SH-SY5Y (cell line): ENCODE results near the gene PTAFR.

Source experiments
- GATA2 ChIP-seq: IDR thresholded peaks from 2 replicates; pipeline ENCODE4 v1.6.1; 2011; ENCODE audit warnings: mild to moderate bottlenecking, low read depth, low read length
- GATA3 ChIP-seq: IDR thresholded peaks from 2 replicates; pipeline ENCODE4 v1.6.1; 2011; ENCODE audit warnings: low read depth, mild to moderate bottlenecking, low read length, moderate library complexity

GRCh38 chr1:28126212-28126611 is 50.3 kb downstream of the PTAFR start:
- no peak for TF ChIP-seq GATA2
- no peak for TF ChIP-seq GATA3
